C1 segment of cervical spinal cord (tissue), 14 donors: Measurements from ENCODE around the gene RAMP3.
"Not testable (repeated sequence)": the region's sequence is repeated elsewhere in the genome, so short reads cannot be mapped to it uniquely, and the experiment has no call there.

Experiments
- DNase-seq, 14 donors: peaks; one replicate each; lab custom pipeline; 2025; lab: John Stamatoyannopoulos, UW

RAMP3 gene

GRCh38 chr7:45157653-45158401, at the start of gene RAMP3:
RAMP3 (plus strand) TSS chr7:45157791; CDS start chr7:45157829, 38 bp downstream.
- peak in 2 of 14 donors; percentile 12 to 23 for DNase-seq

GRCh38 chr7:45108863-45109262, 48.7 kb upstream of the RAMP3 start:
- no peak for DNase-seq

GRCh38 chr7:45111298-45112223, 46.0 kb upstream of the RAMP3 start, which contains the start of gene TBRG4:
TBRG4 (minus strand) TSS chr7:45111697; CDS start chr7:45109237, 2,460 bp downstream.
- peak; percentile 69 to 97 (median 93) for DNase-seq

GRCh38 chr7:45112648-45113047, 44.9 kb upstream of the RAMP3 start:
- DNase-seq, result no peak

GRCh38 chr7:45114257-45114656, 43.3 kb upstream of the RAMP3 start:
- not testable (repeated sequence) for DNase-seq

- DNase-seq, result no peak
Measured at GRCh38 chr7:45114926-45115325, 42.7 kb upstream of the RAMP3 start.

- DNase-seq, result no peak
Measured at GRCh38 chr7:45116048-45116447, 41.5 kb upstream of the RAMP3 start.

- DNase-seq, result no peak
Measured at GRCh38 chr7:45117582-45117981, 40.0 kb upstream of the RAMP3 start.

- no peak for DNase-seq
Measured at GRCh38 chr7:45118292-45118691, 39.3 kb upstream of the RAMP3 start.

GRCh38 chr7:45118889-45119331, 38.7 kb upstream of the RAMP3 start:
- no peak for DNase-seq

- DNase-seq, result no peak
Measured at GRCh38 chr7:45119550-45119949, 38.0 kb upstream of the RAMP3 start.

- no peak for DNase-seq
Measured at GRCh38 chr7:45122975-45123860, 34.4 kb upstream of the RAMP3 start.

- DNase-seq, result no peak
Measured at GRCh38 chr7:45123913-45124710, 33.5 kb upstream of the RAMP3 start.

- DNase-seq, result no peak
Measured at GRCh38 chr7:45125193-45125904, 32.2 kb upstream of the RAMP3 start.

- DNase-seq, result no peak
Measured at GRCh38 chr7:45126201-45126600, 31.4 kb upstream of the RAMP3 start.

- DNase-seq, result no peak
Measured at GRCh38 chr7:45126920-45127319, 30.7 kb upstream of the RAMP3 start.

GRCh38 chr7:45129181-45129800, 28.3 kb upstream of the RAMP3 start:
- DNase-seq, result peak in 1 of 14 donors; percentile 48

- no peak for DNase-seq
Measured at GRCh38 chr7:45129906-45130305, 27.7 kb upstream of the RAMP3 start.

- no peak for DNase-seq
Measured at GRCh38 chr7:45130910-45131309, 26.7 kb upstream of the RAMP3 start.
